ENCODE data around the gene SPRYD3.
A peak's percentile ranks its signal among the peaks of the same experiment; 100 is the strongest.

SPRYD3 gene

GRCh38 chr12:53049571-53050318 lies 29.4 kb downstream of the SPRYD3 start, which contains the start of gene TNS2:
Gene TNS2, plus strand, starts transcription at chr12:53050065. Its CDS starts 121 bp downstream, at chr12:53050186.
- H3K36me3 ChIP-seq, result no peaks in the 10 kb centered on the region
- no peak within 1 kb of the TSS for H3K4me3 ChIP-seq (ENCODE audit: low read depth, low read length)
- TF ChIP-seq, protein P1, sequence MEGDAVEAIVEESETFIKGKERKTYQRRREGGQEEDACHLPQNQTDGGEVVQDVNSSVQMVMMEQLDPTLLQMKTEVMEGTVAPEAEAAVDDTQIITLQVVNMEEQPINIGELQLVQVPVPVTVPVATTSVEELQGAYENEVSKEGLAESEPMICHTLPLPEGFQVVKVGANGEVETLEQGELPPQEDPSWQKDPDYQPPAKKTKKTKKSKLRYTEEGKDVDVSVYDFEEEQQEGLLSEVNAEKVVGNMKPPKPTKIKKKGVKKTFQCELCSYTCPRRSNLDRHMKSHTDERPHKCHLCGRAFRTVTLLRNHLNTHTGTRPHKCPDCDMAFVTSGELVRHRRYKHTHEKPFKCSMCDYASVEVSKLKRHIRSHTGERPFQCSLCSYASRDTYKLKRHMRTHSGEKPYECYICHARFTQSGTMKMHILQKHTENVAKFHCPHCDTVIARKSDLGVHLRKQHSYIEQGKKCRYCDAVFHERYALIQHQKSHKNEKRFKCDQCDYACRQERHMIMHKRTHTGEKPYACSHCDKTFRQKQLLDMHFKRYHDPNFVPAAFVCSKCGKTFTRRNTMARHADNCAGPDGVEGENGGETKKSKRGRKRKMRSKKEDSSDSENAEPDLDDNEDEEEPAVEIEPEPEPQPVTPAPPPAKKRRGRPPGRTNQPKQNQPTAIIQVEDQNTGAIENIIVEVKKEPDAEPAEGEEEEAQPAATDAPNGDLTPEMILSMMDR (IDR thresholded peaks at IDR 0.05; ENCODE audit: low read depth, low read length), result no peak
- no peaks in the 10 kb centered on the region for H3K9me3 ChIP-seq (ENCODE audit: severe bottlenecking)
- no peaks in the 10 kb centered on the region for H3K27me3 ChIP-seq (ENCODE audit: insufficient read depth, low read depth, severe bottlenecking)
- H3K27ac ChIP-seq, result peak within 1 kb of the TSS; percentile 52
- peak; percentile 70 for DNase-seq

- Histone ChIP-seq H3K27ac (peak overlapping the region; percentile 52), H3K9me3 (ENCODE audit: severe bottlenecking) (no peaks in the 10 kb centered on the region), H3K4me3 (ENCODE audit: low read depth, low read length) (no peak overlapping the region), H3K27me3 (ENCODE audit: insufficient read depth, low read depth, severe bottlenecking) (no peaks in the 10 kb centered on the region), H3K36me3 (no peaks in the 10 kb centered on the region)
- TF ChIP-seq, protein P1 (IDR thresholded peaks at IDR 0.05; ENCODE audit: low read depth, low read length), result no peak
- DNase-seq, result no peak
Observed at GRCh38 chr12:53048780-53049401, 30.3 kb downstream of the SPRYD3 start.

DNA sequence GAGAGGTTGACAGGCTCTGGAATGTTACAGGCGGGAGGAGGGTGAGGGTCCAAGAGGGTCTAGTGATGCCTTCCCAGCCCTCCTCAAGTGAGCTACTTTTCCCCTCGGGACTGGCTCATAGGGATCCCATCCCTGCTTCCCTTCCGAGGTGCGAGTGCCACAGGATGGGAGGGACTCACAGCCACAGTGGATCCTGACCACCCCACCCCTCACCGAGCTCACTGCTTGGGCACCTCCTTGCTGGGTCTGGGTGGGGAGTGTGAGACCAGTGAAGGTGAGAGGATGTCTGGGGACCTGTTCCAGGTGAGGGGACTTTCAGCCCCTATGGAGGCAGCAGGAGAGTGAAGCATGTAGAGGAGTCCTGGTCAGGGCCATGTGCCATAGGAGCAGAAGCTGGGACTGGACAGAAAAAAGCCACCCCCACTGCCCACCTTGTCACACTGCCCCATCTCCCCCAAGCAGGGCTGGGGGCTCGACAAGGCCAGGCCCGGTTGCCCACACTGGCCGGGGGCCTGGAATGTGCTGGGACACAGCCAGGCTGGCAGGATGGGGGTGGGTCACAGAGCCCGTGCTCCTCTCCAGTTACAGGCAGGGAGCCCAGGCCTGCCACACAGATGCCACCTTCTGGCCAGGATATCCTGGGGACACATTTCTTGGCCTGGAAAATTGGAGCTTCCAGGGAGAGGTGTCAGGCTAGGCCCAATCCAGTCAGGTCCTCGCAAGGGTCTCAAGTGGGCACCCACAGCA lies 31.0 kb downstream of the SPRYD3 start:
- Histone ChIP-seq H3K9me3 (ENCODE audit: severe bottlenecking) (no peaks in the 10 kb centered on the region), H3K27me3 (ENCODE audit: insufficient read depth, low read depth, severe bottlenecking) (no peaks in the 10 kb centered on the region), H3K4me3 (ENCODE audit: low read depth, low read length) (no peak overlapping the region), H3K27ac (peak overlapping the region; percentile 24; the same call in 1 of the 2 replicates), H3K36me3 (no peaks in the 10 kb centered on the region)
- no peak for DNase-seq
- TF ChIP-seq, protein P1 (IDR thresholded peaks at IDR 0.05; ENCODE audit: low read depth, low read length), result peak; percentile 19; the same call in 1 of the 2 replicates

GRCh38 chr12:53047221-53048032 lies 31.8 kb downstream of the SPRYD3 start:
- peak overlapping the region; percentile 22 for H3K27ac ChIP-seq
- H3K4me3 ChIP-seq (ENCODE audit: low read depth, low read length), result peak overlapping the region; percentile 64
- H3K9me3 ChIP-seq (ENCODE audit: severe bottlenecking), result no peaks in the 10 kb centered on the region
- TF ChIP-seq, protein P1 (IDR thresholded peaks at IDR 0.05; ENCODE audit: low read depth, low read length), result peak; percentile 28; the same call in 1 of the 2 replicates
- H3K36me3 ChIP-seq, result no peaks in the 10 kb centered on the region
- DNase-seq, result peak; percentile 52
- H3K27me3 ChIP-seq (ENCODE audit: insufficient read depth, low read depth, severe bottlenecking), result no peaks in the 10 kb centered on the region

DNA sequence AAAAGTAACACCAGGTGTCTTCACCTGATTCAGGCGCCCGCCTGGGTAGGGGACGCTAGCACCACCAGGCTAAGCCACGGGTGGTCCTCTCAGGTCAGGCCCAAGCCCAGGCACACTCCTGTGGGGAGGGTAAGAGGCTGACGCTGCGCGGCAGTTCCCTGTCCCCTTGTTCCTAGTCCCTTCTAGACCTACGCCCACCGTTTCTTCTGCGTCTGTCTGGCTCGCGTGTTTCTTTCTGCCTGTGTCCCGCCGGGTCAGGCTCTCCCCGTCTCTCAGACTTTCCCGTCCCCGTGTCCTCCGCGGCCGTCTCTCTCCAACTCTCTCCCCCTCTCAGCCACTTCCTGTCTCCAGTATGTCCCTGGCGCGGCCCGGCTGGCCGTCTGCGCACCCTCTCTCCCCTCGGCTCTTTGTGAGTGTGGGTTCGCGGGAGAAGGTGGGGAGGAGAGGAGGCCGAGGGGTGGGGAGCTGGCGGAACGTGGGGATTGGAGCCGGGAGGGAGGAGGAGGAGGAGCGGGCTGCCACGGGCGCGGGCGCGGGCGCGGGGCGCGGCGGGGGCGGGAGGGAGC lies 32.5 kb downstream of the SPRYD3 start:
- peak; percentile 79 for DNase-seq
- Histone ChIP-seq H3K27ac (peak overlapping the region; percentile 87), H3K4me3 (ENCODE audit: low read depth, low read length) (peak overlapping the region; percentile 64)

More for the DNA sequence above, 32.5 kb downstream of the SPRYD3 start:
- Histone ChIP-seq H3K36me3 (no peaks in the 10 kb centered on the region), H3K9me3 (ENCODE audit: severe bottlenecking) (no peaks in the 10 kb centered on the region), H3K27me3 (ENCODE audit: insufficient read depth, low read depth, severe bottlenecking) (no peaks in the 10 kb centered on the region)
- TF ChIP-seq, protein P1 (IDR thresholded peaks at IDR 0.05; ENCODE audit: low read depth, low read length), result 0 out of 2 replicates have a peak, but pooled peaks have one; percentile 3
